ENCODE measurements around the gene PDGFC.

DNA sequence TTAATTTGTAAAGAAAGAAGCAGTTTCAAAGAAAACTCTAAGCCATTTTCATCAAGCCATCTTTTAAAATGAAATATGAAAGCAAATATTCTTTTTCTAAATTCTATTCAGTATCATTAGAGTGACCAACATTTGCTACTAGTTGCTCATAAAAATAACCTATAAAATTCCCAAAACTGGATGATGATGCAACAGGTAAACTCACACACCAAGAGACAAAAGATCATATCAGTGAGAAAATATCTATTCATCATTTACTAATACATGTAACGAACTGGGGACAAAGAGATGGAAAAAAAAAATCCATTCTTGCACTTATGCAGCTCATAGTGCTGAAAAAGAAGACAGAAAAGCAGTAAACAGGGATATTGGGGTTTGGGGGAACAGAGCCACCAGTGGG is 48.1 kb downstream of the PDGFC start:
- TF ChIP-seq, protein P1, sequence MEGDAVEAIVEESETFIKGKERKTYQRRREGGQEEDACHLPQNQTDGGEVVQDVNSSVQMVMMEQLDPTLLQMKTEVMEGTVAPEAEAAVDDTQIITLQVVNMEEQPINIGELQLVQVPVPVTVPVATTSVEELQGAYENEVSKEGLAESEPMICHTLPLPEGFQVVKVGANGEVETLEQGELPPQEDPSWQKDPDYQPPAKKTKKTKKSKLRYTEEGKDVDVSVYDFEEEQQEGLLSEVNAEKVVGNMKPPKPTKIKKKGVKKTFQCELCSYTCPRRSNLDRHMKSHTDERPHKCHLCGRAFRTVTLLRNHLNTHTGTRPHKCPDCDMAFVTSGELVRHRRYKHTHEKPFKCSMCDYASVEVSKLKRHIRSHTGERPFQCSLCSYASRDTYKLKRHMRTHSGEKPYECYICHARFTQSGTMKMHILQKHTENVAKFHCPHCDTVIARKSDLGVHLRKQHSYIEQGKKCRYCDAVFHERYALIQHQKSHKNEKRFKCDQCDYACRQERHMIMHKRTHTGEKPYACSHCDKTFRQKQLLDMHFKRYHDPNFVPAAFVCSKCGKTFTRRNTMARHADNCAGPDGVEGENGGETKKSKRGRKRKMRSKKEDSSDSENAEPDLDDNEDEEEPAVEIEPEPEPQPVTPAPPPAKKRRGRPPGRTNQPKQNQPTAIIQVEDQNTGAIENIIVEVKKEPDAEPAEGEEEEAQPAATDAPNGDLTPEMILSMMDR (CRISPR knock-in tag; IDR thresholded peaks at IDR 0.05): no peak
- TF ChIP-seq PRPF4 (IDR thresholded peaks at IDR 0.05; ENCODE audit: low read depth, low read length, poor library complexity, severe bottlenecking) (no peak), RERE (CRISPR knock-in tag; IDR thresholded peaks at IDR 0.05; ENCODE audit: low read depth) (no peak), SP5 (CRISPR knock-in tag; IDR thresholded peaks at IDR 0.05; ENCODE audit: borderline replicate concordance, low read depth) (no peak), RAD51 (IDR thresholded peaks at IDR 0.05; ENCODE audit: borderline replicate concordance) (no peak), POLR2AphosphoS2 (IDR thresholded peaks at IDR 0.05; ENCODE audit: low read depth, low read length) (no peak), ZNF17 (CRISPR knock-in tag; IDR thresholded peaks at IDR 0.05) (no peak)
- TF ChIP-seq, protein P2, sequence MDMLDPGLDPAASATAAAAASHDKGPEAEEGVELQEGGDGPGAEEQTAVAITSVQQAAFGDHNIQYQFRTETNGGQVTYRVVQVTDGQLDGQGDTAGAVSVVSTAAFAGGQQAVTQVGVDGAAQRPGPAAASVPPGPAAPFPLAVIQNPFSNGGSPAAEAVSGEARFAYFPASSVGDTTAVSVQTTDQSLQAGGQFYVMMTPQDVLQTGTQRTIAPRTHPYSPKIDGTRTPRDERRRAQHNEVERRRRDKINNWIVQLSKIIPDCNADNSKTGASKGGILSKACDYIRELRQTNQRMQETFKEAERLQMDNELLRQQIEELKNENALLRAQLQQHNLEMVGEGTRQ (IDR thresholded peaks at IDR 0.05; ENCODE audit: low read depth, low read length): no peak
- TF ChIP-seq, protein P2 (CRISPR knock-in tag; IDR thresholded peaks at IDR 0.05; ENCODE audit: borderline replicate concordance): no peak

Data from HepG2 (cell line).